Measurements from ENCODE around the gene TACC2.
"Not testable (repeated sequence)": the region's sequence is repeated elsewhere in the genome, so short reads cannot be mapped to it uniquely, and the experiment has no call there.

The TACC2 gene

GRCh38 chr10:122023257-122023656 is 34.3 kb downstream of the TACC2 start:
- DNase-seq (ENCODE audit: low read depth in 2 of 2): not testable (repeated sequence)

- DNase-seq (ENCODE audit: low read depth in 2 of 2): no peak
These were observed 40.7 kb downstream of the TACC2 start for GRCh38 chr10:122029499-122030199.

- DNase-seq (ENCODE audit: low read depth in 2 of 2): no peak
These were observed 41.2 kb downstream of the TACC2 start for GRCh38 chr10:122030200-122030552.

- DNase-seq (ENCODE audit: low read depth in 2 of 2): no peak
These were observed 44.4 kb downstream of the TACC2 start for GRCh38 chr10:122033224-122033926.

GRCh38 chr10:122034149-122034756 is 45.3 kb downstream of the TACC2 start:
- DNase-seq (ENCODE audit: low read depth in 2 of 2): no peak

GRCh38 chr10:122040786-122041185 is 51.8 kb downstream of the TACC2 start:
- no peak for DNase-seq (ENCODE audit: low read depth in 2 of 2)

GRCh38 chr10:122042836-122043235 is 53.9 kb downstream of the TACC2 start:
- no peak for DNase-seq (ENCODE audit: low read depth in 2 of 2)

GRCh38 chr10:122044045-122044661 is 55.2 kb downstream of the TACC2 start:
- DNase-seq (ENCODE audit: low read depth in 2 of 2): no peak

GRCh38 chr10:122044713-122045112 is 55.8 kb downstream of the TACC2 start:
- DNase-seq (ENCODE audit: low read depth in 2 of 2): no peak

- no peak for DNase-seq (ENCODE audit: low read depth in 2 of 2)
These were observed 56.2 kb downstream of the TACC2 start for GRCh38 chr10:122045212-122045611.

- DNase-seq (ENCODE audit: low read depth in 2 of 2): no peak
These were observed 58.6 kb downstream of the TACC2 start for GRCh38 chr10:122047560-122047959.

GRCh38 chr10:122049076-122049475 is 60.1 kb downstream of the TACC2 start:
- no peak for DNase-seq (ENCODE audit: low read depth in 2 of 2)

- no peak for DNase-seq (ENCODE audit: low read depth in 2 of 2)
These were observed 61.3 kb downstream of the TACC2 start for GRCh38 chr10:122050311-122050710.

GRCh38 chr10:122050811-122051210 is 61.8 kb downstream of the TACC2 start:
- no peak for DNase-seq (ENCODE audit: low read depth in 2 of 2)

- DNase-seq (ENCODE audit: low read depth in 2 of 2): peak in 1 of 2 experiments; percentile 29
These were observed 62.8 kb downstream of the TACC2 start for GRCh38 chr10:122051609-122052385.

GRCh38 chr10:122052701-122053100 is 63.7 kb downstream of the TACC2 start:
- DNase-seq (ENCODE audit: low read depth in 2 of 2): no peak

GRCh38 chr10:122053314-122053713 is 64.4 kb downstream of the TACC2 start:
- DNase-seq (ENCODE audit: low read depth in 2 of 2): no peak

GRCh38 chr10:122054048-122055025 is 65.4 kb downstream of the TACC2 start:
- DNase-seq (ENCODE audit: low read depth in 2 of 2): no peak

- no peak for DNase-seq (ENCODE audit: low read depth in 2 of 2)
These were observed 66.3 kb downstream of the TACC2 start for GRCh38 chr10:122055252-122055651.

GRCh38 chr10:122056431-122057094 is 67.6 kb downstream of the TACC2 start:
- no peak for DNase-seq (ENCODE audit: low read depth in 2 of 2)
